Measurements from ENCODE around the gene HDAC6.
"Not testable (repeated sequence)": the region's sequence is repeated elsewhere in the genome, so short reads cannot be mapped to it uniquely, and the experiment has no call there.

Gene HDAC6

DNA sequence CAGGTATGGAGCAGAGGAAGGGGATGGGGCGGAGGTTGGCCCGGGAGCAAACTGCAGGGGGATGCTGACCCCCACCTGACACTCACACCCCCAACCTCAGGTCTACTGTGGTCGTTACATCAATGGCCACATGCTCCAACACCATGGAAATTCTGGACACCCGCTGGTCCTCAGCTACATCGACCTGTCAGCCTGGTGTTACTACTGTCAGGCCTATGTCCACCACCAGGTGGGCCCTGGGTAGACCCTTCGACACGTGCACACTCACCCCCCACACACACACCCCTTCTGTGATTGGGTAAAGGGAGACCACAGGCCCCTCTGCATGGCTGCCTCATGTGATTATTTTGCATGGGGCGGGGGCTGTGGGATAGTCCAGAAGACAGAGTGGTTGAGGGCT is 22.2 kb downstream of the HDAC6 start:
- DNase-seq (ENCODE audit: low read depth): no peak

DNA sequence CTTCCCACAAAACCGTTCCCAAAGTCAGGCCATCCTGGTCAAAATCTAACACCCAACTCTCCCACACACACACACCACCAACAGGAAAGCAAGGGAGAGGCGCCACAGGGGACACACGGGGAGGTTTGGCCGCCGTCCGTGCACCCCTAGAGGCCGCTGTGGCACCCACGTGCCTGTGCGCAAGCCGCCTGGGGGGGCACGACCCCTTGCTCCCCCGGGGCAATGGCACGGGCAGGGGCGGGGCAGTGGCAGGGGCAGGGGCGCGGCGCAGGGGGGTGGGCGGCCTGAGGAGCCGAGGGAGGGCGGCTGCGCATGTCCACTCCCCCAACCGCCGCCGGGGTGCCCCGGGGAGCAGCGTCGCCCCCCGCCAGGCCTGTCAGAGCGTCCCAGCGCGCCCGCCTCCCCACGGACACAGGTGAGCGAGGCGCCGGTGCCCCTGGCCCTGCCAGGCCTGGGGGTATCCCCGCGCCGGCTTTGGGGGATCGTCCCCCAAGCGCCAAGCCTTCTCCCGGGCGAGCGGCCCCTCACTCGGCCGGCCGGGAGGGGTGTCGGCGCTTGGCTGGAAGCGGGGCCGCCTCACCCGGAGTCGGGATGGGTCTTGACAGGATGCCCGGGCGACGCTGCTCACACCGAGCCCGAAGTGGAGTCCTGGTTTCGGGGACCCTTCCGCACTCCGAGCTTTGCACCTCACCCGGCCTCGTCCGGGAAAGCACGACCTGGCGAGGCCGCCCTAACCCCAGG is 24.4 kb downstream of the HDAC6 start, which contains the start of gene ERAS:
Gene ERAS, plus strand, starts transcription at position 379 of the 741 bp plus-strand sequence. CDS start 2,611 bp downstream, outside the sequence.
- no peak for DNase-seq (ENCODE audit: low read depth)

DNA sequence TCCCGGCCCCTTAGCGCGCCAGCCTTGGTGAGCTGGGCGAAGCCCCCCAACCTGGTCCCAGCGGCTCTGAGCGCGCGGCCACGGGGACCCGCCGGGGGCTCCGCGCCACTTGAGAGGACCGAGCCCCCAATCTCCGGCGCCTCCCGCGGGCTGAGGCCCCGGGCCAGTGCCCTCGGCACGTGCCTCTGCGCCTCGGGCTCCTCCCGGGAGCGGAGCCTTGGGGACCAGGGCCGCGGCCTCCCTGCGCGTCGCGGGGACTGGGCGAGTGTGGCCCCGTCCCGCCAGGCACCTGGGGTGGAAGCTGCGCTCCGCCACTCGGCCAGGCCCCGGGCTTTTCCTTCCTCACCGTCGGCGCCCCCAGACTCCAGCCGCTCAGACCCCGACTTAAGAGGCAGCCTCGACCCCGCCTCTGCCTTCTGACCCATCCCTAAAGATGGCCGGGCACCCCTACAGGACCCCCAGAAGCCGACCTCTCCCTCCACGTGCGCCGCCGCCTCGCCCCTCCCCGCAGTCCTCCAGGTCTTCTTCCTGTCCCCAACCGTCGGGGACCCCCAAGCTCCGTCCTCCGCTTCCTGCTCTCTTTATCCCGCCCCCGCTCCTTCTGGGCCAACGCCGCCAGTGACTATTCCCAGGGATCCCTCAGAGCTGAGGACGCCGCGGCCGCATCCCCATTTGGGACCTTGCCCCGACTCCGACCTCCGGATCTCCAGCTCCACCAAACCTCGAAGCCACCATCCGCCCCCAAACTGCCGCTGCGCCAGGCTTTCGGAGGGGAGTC is 25.2 kb downstream of the HDAC6 start:
- DNase-seq (ENCODE audit: low read depth): no peak

DNA sequence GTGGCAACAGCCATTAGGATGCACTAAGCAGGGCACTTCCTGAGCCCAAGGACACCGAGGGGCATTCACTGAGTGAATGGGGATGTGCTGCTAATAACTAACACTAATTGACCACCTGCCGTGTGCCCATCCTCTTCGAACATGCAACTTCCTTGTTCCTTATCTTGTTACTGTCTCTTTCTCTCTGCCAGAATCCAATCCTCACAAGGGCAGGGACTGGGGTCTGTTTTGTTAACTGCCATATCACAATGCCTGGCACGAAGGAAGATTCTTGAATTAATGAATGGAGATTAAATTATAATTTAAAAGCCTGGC is 25.7 kb downstream of the HDAC6 start:
- DNase-seq (ENCODE audit: low read depth): no peak

DNA sequence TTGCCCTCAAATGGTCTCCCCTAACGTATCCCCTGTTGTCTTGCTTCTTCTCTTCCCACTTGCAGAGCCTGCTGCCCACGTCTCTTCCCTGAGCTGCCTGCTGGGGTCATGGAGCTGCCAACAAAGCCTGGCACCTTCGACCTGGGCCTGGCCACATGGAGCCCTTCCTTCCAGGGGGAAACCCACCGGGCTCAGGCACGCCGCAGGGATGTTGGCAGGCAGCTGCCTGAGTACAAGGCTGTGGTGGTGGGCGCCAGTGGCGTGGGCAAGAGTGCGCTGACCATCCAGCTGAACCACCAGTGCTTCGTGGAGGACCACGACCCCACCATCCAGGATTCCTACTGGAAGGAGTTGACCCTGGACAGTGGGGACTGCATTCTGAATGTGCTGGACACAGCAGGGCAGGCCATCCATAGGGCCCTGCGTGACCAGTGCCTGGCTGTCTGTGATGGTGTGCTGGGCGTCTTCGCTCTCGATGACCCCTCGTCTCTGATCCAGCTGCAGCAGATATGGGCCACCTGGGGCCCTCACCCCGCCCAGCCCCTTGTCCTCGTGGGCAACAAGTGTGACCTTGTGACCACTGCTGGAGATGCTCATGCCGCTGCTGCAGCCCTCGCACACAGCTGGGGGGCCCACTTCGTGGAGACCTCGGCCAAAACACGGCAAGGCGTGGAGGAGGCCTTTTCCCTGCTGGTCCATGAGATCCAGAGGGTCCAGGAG is 27.3 kb downstream of the HDAC6 start:
- no peak for DNase-seq (ENCODE audit: low read depth)

DNA sequence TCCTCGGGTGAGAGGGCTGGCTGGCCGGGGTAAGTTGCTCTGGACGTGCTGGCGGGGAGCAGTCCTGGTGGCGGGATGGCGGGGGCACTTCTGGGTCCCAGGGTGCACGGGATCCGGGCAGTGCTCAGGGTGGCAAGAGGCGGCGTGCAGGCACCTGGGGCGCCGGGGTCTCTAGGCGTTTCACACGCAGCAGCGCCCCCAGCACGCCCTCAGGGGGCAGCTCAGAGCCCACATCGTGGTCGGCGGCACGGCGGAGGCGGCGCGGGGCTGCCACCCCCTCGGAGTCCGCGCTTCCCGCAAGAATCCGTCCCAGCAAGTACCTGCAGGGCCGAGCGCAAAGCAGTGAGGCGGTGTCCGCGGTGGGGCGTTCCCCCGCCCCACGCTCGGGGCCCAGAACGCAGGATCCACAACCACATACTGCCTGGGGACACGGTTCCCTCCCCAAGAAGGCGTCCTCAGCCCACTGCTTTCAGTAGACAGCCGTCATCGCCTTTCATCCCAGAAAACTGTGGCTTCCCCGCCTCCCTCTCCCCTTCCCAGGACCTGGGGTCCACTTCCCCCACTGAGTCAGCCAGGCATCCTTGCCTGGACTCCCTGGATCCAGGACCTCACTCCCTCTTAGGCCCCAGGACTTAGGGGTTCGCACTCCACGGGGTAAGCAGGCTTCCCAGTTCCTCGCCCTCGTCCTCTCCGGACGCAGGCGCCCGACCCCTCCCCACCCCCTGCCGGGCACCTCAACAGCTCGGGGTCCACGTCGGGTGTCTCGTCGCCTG is 29.5 kb downstream of the HDAC6 start:
- no peak for DNase-seq (ENCODE audit: low read depth)

DNA sequence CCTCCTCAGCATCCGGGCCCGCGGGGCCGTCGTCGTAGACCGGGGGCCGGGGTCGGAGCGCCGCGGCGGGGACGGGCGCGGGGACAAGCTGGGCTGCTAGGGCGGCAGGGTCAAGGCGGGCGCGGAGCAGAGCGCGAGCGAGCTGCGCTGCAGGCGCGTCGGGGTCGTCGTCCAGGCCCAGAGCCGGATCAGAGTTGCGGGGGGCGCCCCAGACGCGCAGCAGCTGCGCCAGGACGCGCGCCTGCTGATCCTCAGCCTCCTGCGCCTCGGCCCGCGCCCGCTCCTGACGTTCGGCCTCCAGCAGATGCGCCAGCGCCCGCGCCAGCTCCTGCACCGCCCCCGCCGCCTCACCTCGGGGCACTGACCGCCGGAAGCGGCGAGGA is 30.0 kb downstream of the HDAC6 start:
- DNase-seq (ENCODE audit: low read depth): no peak

DNA sequence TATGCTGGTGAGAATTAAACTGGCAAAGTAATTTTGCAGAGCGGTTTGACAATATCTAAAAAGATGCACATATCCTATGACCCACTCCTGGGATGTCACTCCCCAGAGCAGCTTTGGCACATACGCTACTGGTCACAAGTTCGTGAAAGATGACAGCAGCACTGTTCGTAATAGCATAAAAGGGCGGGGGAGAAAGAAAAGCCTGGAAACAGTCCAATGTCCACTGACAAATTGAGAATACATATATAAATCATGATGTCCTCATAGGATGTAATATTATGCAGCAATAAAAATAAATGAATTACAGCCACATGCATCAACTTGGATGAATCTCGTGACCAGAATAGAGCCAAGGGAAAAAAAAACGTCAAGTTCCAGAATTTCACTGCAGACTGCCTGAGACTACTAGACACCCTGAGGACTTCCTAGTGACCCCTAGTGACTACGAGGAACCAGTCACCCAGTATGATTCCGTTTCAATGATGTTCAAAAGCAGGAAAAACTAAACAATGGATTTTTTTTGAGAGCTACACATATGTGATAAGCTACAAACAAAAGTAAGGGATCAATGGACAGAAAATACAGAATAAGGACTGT is 31.8 kb downstream of the HDAC6 start:
- DNase-seq (ENCODE audit: low read depth): no peak

DNA sequence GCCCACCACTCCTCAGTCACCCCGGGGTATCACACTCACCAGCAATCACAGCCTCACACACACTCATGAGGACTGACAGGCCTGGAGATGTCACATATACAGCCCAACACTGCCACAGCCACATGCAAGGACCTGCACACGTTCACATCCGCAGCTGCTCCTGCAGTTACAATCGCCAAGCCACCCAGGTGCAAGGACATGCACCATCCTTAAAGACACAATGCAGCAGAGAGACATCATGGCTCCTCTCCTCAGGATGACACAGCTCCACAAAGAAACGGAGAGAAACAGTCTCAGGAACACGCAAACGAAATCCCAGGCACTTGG is 32.5 kb downstream of the HDAC6 start:
- no peak for DNase-seq (ENCODE audit: low read depth)

DNA sequence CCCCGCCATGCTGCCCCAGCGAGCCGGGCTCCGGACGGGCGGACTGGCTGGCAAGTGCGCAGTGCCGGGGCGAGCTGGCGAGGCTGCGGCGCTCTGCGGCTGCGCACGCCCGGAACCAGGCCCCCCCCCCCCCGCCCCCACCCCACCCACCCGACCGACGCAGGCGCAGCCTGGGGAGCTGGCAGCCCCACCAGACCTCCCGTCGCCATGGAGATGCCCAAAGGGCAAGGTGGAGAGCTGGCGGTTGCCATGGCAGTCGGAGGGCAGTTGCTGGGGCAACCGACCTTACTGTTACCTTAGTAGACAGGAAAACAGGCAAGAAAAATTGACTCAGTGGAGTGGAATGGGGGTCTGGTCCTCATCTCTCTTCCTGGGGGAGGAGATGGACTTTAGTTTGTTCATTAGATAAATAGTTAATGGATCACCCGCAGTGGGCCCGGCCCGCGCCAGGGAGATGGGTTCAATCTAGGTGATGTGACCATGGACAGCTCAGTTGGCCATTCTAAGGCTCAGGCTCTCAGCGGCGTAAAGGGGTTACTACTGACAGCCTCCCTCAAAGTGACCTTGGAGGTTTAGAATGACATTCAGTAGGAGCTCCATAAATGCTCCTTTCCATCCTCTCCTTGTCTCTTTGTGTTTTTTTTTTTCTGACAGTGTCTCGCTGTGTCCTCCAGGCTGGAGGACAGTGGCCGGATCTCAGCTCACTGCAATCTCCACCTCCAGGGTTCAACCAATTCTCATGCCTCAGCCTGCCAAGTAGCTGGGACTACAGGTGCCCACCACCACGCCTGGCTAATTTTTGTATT is 33.9 kb downstream of the HDAC6 start, which contains the start of gene PCSK1N:
Gene PCSK1N, minus strand, starts transcription at position 87 of the 806 bp plus-strand sequence. Its CDS starts 78 bp downstream, at position 9.
- DNase-seq (ENCODE audit: low read depth): no peak

DNA sequence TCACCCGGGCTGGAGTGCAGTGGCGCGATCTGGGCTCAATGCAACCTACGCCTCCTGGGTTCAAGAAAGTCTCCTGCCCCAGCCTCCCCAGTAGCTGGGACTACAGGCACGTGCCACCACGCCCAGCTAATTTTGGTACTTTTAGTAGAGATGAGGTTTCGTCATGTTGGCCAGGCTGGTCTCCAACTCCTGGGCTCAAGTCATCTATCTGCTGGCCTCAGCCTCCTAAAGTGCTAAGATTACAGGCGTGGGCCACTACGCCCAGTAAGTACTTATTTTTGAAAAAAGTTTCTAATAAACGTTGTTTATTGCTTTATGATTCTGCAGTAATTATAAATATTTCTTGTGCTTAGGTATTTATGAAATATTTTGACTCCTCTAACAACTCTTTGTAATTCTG is 37.8 kb downstream of the HDAC6 start:
- DNase-seq (ENCODE audit: low read depth): no peak

DNA sequence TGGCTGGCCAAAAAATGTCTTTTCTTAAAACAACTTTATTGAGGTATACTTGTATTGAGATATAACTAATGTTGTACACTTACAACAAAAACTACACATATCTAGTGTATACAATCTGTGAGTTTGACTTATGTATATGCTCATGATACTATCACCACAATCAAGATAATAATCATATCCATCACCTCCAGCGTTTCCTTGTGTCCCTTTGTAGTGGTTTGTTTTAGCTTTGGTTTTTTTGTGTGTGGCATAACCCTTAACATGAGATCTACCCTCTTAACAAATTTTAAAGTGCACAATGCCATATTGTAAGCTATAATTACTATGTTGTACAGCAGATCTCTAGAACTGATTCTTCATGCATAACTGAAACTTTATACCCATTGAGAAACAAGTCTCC is 47.0 kb downstream of the HDAC6 start:
- DNase-seq (ENCODE audit: low read depth): no peak

DNA sequence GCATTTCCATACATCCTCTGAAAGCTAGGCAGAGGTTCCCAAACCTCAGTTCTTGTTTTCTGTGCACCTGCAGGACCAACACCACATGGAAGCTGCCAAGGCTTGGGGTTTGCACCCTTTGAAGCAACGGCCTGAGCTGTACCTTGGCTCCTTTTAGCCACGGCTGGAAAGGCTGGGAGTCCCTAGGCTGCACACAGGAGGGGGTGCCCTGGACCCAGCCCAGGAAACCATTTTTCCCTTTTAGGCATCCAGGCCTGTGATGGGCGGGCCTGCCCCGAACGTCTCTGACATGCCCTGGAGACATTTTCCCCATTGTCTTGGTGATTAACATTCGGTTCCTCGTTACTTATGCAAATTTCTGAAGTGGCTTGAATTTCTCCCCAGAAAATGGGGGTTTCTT is 51.0 kb downstream of the HDAC6 start:
- no peak for DNase-seq (ENCODE audit: low read depth)

DNA sequence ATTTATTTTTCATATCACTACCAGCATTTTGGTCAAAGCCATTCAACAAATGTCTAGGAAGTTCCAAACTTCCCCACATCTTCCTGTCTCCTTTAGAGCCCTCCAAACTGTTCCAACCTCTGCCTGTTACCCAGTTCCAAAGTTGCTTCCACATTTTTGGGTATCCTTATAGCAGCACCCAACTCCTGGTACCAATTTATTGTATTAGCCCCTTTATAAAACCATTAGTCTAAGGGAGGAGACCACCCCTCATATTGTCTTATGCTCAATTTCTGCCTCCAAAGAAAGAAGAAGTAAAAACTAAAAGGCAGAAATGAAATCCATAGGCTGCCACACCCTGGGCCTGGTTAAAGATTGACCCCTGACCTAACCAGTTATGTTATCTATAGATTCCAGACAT is 51.6 kb downstream of the HDAC6 start:
- DNase-seq (ENCODE audit: low read depth): not testable (repeated sequence)

DNA sequence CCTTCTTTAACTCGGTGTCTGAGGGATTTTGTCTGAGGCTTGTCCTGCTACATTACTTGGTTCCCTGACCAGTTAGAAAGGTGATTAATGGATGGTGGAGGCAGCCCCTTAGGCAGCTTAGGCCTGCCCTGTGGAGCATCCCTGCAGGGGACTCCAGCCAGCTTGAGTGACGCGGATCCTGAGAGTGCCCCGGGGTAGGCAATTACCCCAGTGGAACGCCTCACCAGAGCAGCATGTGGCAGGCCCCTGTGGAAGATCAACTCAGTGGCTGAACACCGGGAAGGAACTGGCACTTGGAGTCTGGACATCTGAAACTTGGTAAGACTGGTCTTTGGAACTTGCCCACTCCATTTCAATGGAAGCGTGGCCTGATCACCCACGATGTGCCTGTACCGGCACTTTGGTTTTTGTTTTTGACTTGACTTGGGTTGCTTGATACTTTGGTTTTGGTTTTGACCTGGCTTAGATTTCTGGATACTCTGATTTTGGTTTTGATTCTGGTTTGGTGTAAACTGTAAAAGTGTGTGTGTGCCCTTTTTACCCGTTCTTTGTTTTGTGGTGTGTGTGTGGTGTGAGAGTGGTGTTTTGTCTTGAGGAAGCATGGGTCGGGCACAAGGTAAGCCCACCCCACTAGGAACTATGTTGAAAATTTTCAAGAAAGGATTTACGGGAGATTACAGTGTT is 52.4 kb downstream of the HDAC6 start:
- not testable (repeated sequence) for DNase-seq (ENCODE audit: low read depth)

DNA sequence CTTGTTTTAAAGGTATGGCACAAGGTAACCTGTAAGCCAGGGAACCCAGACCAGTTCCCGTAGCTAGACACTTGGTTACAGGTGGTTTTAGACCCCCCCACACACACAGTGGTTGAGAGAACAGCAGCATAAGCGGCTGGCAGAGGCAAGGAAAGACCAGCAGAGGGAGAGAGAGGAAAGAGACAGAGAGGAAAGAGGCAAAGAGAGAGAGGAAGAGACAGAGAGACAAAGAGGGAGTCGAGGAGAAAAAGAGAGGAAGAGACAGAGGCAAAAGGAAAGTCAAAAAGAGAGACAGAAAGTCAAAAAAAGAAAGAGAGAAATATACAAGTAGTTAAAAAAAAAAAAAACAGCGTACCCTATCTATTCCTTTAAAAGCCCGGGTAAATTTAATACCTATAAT is 53.0 kb downstream of the HDAC6 start:
- DNase-seq (ENCODE audit: low read depth): no peak

DNA sequence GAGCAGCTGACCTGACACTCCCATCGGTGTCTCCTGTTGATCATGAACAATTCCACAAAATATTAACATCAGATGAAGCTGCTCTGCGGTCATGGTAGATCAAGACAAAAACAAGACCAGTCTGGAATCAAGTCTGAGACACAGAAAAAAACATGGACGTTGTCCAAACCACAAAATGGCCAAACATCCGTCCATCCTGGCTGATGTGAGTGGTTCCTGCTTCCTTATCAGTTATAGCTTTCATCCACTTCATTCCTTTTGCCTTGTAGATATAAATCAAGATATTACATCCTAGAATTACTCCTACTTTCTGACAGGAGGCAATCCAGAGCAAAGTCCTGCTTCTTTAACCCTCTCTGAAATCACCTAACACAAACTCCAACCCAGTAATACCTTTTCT is 62.3 kb downstream of the HDAC6 start:
- DNase-seq (ENCODE audit: low read depth): no peak

DNA sequence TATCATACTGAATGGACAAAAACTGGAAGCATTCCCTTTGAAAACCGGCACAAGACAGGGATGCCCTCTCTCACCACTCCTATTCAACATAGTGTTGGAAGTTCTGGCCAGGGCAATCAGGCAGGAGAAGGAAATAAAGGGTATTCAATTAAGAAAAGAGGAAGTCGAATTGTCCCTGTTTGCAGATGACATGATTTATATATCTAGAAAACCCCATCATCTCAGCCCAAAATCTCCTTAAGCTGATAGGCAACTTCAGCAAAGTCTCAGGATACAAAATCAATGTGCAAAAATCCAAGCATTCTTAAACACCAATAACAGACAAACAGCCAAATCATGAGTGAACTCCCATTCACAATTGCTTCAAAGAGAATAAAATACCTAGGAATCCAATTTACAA is 70.2 kb downstream of the HDAC6 start:
- not testable (repeated sequence) for DNase-seq (ENCODE audit: low read depth)

All from stimulated activated CD8-positive, alpha-beta memory T cell treated with anti-CD3 and anti-CD28 coated beads, Interleukin-15, amount 100 ng/mL, for 24 hours (primary cell).